HG03045 (cell line): ENCODE results near the gene CYB5R3.

Experiments used
- ATAC-seq: cut with Tn5 transposase; IDR thresholded peaks from one replicate; pipeline ENCODE4 v1.9.1; 2021; ENCODE audit warnings: mild to moderate bottlenecking, moderate library complexity; ENCODE audit not compliant: unreplicated experiment

Gene CYB5R3

GRCh38 chr22:42649246-42650099, at the start of gene CYB5R3:
CYB5R3 (minus strand) TSS chr22:42649392; CDS start chr22:42649315, 77 bp downstream.
- peak; percentile 73 for ATAC-seq

DNA sequence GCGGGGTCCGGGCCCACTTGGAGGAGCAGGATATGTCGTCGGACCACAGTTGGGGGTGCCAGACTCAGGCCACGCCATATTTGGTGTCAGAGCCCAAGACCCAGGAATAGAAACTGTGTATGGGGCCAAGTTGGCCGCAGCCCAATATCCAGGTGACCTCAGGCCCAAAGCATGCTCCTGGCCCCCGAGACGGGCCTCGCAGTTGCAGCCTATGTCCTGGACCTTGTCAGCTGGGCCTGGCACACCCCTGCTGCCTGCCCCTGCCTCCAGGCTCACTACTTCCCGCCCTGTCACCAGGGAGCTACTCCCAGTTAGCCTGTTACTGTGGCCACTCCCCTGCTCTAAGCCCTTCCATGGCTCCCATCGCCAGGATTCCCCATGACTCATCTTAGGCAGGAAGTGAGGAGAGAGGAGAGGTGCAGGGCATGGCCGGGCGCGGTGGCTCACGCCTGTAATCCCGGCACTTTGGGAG, 48.4 kb upstream of the CYB5R3 start:
- ATAC-seq: no peak

- ATAC-seq: no peak
Observed at GRCh38 chr22:42696331-42696967, 47.3 kb upstream of the CYB5R3 start.

DNA sequence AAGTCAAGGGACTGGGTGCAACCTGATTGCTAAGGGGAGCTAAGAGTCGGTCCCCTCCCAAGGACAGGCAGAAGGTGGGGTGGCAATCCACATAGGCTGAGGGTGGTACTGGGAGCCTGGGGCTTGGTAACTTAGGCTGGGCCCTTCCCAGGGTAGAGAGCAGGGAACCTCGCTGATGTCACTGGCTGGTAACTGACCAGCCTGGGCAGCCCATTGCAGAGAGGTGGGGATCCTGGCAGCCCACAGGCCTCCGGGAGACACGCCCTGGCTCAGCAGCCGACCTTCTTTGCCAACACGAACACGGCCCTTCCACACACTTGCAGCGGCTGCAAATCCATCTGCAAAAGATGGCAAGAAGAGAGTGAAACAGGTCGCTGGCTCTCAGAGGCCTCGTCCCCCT, 46.1 kb upstream of the CYB5R3 start:
- ATAC-seq: no peak

DNA sequence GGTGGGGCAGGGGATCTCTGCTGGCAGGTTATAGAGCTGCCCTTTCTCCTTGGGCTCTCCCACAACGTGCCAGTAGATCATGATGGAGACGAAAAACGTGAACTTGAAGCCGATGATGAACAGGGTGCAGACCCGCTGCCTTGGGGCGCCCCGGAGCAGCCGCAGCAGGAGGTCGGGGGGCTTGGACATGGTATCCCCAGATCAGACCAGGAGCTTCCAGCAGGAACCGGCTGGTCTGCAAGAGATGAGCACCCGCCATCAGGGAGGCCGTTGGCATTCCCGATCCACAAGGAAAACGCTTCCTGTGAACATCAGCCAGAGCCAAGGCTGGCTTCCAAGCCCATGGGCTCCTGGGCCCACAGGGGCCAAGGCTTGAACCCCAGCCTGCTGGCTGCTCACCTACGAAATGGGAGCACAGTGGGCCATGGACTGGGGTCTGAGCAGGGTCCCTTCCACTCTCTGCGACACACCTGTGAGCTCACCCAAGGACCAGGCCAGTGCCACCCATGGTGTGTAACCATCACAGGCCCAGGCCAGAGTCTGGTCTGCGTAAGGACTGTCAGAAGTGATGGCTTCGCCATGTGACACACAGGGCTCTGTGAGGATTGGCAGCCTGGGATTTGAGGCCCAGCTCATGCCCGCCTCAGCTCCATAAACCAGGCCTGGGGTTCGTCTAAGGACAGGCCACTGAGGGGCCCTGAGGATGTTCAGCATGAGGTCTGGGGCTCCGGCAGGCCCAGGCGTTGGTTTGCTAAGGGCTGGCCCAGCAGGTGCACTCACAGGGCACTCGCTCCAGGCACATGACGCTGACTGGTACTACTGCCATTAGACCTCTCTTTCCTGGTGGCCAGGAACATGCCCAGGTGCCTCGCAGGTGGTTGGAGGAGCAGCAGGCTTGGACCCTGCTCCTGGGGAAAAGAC, 44.8 kb upstream of the CYB5R3 start:
- ATAC-seq: no peak

DNA sequence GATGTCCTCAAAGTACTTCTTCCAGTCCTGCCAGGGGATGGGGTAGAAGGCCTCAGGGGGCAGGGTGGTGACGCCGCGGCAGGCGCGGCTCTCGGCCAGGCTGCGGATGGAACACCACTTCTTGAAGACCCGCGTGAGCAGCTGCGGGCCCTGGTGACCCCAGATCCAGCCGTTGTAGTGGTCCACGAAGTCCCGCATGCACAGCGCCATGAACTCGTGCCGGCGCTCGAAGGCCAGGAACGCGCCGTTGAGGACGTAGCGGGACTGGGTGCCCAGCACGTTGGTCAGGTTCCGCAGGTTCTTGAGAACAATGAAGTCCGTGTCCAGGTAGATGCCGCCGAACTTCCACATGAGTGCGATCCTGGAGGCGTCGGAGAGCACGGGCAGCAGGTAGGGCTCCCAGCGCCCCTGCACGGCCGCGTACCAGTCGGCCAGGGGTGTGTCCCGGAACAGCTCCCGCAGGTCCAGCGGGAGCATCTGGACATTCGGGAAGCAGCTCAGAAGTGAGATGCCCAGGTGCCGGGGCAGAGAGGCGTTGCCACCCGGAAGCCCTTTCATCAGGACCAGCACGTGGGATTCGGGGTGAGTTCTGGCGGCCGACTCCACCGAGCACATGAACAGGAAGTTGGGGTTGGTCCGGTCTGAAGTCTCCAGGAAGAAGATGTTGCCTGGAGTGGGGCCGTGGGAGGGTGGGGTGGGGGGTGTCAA, 44.0 kb upstream of the CYB5R3 start:
- ATAC-seq: no peak

- ATAC-seq: no peak
Observed at GRCh38 chr22:42692239-42693054, 43.3 kb upstream of the CYB5R3 start.

DNA sequence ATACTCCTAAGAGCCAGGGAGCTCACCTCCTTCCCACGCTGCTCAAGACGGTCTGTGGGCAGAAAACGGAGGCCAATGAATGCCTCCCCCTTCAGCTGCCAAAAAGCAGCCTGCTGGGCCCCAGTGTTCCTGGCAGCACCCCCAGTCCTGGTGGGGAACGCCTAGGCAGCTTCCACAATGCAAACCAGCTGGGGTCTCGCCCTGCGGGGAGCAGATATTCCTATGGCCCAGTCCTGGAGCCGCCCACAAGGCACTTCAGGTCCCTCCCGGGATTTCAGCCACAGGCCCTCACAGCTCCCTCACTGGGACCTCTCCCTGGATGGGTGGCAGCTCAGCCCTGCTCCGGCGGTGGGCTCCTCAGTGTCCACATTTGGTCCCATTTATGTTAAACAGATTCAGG, 42.2 kb upstream of the CYB5R3 start:
- no peak for ATAC-seq

DNA sequence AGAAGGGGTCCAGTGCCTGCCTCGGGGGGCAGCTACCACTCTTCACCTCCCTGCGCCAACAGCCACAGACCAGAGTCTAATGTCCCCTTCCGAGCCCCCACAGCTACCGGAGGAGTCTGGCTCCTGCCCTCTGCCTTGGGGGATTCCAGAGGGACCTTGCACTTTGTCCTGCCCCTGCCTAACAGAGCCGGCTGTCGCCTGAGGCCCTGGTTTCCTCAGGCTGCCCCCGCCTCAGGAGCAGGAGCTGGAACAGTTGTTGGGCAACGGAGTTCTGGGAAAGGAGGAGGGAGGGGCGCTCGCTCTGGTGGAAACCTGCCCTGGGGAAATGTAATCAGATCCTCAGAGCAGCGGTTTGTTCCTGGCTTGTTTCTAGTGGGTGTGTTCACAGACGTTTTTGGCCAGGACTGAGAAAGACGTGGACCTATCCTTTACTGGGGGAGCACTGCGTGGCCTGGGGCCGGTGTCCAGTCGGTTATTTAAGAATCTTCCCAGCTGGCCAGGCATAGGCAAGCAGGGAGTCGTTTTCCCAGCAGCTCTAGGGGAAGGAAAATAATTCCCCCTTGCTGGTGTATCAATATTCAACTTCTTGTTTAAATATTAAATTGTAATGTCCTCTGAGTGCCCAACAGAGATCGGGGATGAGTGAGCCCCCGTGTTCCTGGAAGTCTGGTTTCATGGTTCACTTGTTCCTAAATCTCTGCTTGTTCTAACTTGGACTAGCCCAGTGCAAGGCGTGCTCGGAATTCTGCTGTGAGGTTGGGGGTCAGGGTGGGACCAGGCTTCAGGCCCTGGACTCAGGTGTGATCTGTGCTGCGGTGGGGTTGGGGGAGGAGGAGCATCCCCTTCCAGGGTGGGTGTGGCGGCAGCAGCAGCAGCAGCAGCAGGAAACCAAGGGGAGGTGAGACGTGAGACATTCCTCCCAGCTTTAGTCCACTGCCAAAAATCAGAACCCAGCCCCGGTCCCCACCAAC, 39.3 kb upstream of the CYB5R3 start:
- no peak for ATAC-seq

GRCh38 chr22:42686756-42687491, 37.7 kb upstream of the CYB5R3 start:
- no peak for ATAC-seq

DNA sequence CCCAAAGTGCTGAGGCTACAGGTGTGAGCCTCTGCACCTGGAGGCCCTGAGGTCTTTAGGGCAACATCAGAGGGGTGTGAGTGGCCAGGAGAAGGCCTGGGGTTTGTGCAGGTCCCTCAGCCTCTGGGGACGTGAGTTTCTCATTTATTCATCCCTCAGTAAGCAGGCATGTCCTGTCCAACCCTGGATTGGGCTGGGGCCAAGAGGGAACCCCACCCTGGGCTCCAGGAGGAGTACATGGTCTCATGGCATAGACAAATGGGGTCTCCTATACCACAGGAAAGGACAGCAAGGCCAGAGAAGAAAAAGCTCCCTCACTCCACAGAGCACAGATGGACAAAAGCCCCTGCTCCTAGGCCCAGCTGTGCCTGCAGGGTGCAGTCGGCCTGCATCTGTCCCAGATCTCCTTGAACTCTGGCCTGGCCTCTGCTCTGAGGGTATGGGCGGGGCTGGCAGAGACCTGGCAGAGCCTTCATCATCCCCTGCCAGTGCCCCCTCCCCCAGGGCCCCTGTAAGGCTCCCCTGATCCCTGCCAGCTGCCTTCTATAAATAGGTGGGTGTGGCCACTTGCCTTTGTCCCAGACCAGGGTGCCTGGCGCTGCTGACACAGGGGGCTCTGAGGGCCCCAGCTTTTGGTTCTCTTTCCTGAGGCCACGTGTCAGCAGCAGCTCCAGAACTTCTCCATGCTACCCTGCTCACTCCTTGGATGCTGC, 36.9 kb upstream of the CYB5R3 start:
- ATAC-seq: no peak

DNA sequence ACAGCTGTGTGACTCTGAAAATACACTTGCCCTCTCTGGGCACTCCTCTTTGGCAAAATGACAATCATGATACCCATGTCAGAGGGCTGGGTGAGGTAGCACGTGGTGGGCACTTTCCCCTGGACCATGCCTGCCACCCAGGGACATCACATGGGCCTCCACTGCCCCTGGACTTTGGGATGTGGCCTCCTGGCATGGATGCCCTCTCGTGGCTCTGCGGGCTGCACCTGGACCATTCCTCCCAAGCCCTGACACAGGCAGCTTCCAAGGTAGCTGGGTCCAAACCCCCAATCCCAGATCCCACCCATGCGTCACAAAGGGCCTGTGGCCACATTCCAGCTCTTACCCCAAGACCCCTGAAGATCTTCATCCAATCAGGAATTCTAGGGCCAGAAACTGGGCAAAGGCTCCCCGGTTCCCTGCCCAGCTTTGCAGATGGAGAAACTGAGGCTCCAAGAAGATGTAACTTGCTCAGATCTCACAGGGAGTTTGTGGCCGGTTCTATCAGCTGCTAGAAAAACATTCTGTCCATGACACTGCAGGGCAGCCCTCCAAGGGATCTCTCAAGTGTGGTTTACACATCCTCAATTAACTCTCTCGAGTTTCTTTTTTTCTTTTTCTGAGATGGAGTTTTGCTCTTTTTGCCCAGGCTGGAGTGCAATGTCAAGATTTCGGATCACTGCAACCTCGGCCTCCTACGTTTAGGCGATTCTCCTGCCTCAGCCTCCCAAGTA, 35.4 kb upstream of the CYB5R3 start:
- ATAC-seq: no peak

DNA sequence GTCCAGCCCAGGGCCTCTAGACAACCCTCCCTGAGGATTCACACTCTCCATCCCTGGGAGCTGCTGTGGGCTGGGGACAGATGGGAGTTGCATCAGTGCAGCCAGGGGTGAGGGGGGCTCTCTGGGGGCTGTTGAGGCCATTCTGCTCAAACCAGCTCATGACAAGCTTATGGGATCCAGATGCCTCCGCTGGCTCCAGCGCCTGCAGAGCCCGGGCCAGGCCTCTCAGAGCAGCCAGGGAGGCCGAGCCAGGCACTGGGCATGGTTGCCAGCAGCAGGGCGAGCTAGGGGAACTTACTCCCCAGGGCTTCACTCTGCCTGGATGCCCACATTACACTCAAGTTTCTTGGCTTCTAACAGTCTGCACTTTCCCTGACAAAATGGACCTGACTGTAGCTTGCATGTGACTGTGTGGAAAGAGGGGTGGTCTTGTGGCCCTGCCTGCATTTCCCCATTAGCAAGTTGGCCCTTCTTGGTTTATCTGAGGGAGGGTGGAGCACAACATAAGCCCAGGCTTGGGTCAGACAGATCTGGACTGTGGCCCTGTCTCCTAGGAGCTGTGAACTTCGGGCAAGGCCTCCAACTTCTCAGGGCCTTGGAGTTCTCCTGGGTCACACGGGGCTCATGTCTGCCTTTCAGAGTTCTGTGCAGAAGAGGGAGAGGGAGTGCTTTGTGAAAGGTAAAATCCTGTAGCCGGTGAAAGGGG, 34.5 kb upstream of the CYB5R3 start:
- ATAC-seq: no peak

DNA sequence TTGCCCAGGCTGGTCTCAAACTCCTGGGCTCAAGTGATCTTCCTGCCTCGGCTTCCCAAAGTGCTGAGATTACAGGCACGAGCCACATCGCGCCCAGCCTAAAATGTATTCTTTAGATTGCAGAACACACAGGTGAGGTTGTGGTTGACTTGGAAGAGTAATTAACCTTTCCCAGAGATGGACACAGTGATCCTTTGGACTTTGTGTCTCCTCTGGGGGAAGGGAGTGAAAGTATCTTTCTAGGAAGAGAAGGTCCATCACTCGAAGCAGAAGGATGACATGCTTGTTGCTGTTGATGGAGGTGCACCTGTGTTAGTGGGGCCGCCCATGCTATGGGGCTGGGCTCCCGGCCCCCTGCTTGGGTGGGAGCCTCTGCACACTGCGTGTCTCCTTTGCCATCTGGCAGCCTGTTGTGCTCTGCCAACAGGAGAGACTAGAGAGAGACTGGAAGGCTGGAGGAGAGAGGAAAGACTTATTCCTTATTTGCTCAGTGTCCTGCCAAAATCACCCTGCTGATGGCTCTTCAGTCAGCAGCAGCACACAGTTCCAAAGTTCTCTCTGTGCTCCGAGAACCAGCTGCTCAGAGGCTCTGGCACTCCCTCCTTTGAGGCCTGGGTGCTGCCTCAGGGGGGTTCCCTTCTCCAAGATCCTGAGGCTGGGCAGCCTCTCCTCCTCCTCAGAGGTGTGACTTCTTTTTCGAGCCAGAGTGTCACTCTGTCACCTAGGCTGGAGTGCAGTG, 33.1 kb upstream of the CYB5R3 start:
- no peak for ATAC-seq

- no peak for ATAC-seq
Observed at GRCh38 chr22:42680648-42681047, 31.5 kb upstream of the CYB5R3 start.
